HTR-8/SVneo (cell line): Measurements from ENCODE around the gene OR2AG2.
"Not testable (repeated sequence)": the region's sequence is repeated elsewhere in the genome, so short reads cannot be mapped to it uniquely, and the experiment has no call there.

Experiments
- DNase-seq: peaks from one replicate; pipeline ENCODE4 v3.0.0; 2011; ENCODE audit warnings: low spot score, mixed read lengths; ENCODE audit not compliant: insufficient read length
- FAIRE-seq: peaks from 2 replicates; lab custom pipeline; 2011; peaks lifted over from hg19 to GRCh38; lab: Jason Lieb, UNC

The OR2AG2 gene

GRCh38 chr11:6771926-6772893, at the start of gene OR2AG2:
Gene OR2AG2 (minus strand): TSS chr11:6771976. CDS start chr11:6768957, 3,019 bp downstream.
- FAIRE-seq (no peak), DNase-seq (no peak)

- no peak for DNase-seq
- FAIRE-seq, result no peak
Measured at GRCh38 chr11:6818967-6819366, 47.2 kb upstream of the OR2AG2 start.

- DNase-seq, result no peak
- no peak for FAIRE-seq
Measured at GRCh38 chr11:6817694-6818093, 45.9 kb upstream of the OR2AG2 start.

GRCh38 chr11:6813656-6814055, 41.9 kb upstream of the OR2AG2 start:
- DNase-seq (no peak), FAIRE-seq (no peak)

GRCh38 chr11:6812390-6813005, 40.7 kb upstream of the OR2AG2 start:
- DNase-seq (peak; percentile 23), FAIRE-seq (no peak)

- not testable (repeated sequence) for DNase-seq, FAIRE-seq
Measured at GRCh38 chr11:6801075-6801474, 29.3 kb upstream of the OR2AG2 start.

GRCh38 chr11:6799402-6799801, 27.6 kb upstream of the OR2AG2 start, which contains the start of gene OR6A2:
Gene OR6A2 (minus strand): TSS chr11:6799689. CDS start chr11:6795708, 3,981 bp downstream.
- no peak for FAIRE-seq
- no peak for DNase-seq

- FAIRE-seq (no peak), DNase-seq (no peak)
Measured at GRCh38 chr11:6794639-6795038, 22.9 kb upstream of the OR2AG2 start.

GRCh38 chr11:6790546-6790945, 18.8 kb upstream of the OR2AG2 start:
- DNase-seq (no peak), FAIRE-seq (no peak)

GRCh38 chr11:6782720-6783119, 10.9 kb upstream of the OR2AG2 start, which contains the start of gene OR2AG1:
Gene OR2AG1 (plus strand): TSS chr11:6783020. CDS start chr11:6785038, 2,018 bp downstream.
- FAIRE-seq (no peak), DNase-seq (no peak)

- DNase-seq, result no peak
- FAIRE-seq, result no peak
Measured at GRCh38 chr11:6780829-6781228, 9.1 kb upstream of the OR2AG2 start.

- FAIRE-seq (no peak), DNase-seq (no peak)
Measured at GRCh38 chr11:6778518-6778917, 6.7 kb upstream of the OR2AG2 start.

GRCh38 chr11:6757373-6757967, 14.3 kb downstream of the OR2AG2 start:
- DNase-seq, result peak; percentile 22
- FAIRE-seq, result no peak

GRCh38 chr11:6755953-6756347, 15.8 kb downstream of the OR2AG2 start:
- DNase-seq (no peak), FAIRE-seq (no peak)

GRCh38 chr11:6755303-6755952, 16.3 kb downstream of the OR2AG2 start:
- DNase-seq, result peak; percentile 45
- no peak for FAIRE-seq

GRCh38 chr11:6747097-6747668, 24.6 kb downstream of the OR2AG2 start:
- no peak for DNase-seq
- no peak for FAIRE-seq

GRCh38 chr11:6746626-6747025, 25.1 kb downstream of the OR2AG2 start:
- no peak for DNase-seq

GRCh38 chr11:6746086-6746618, 25.6 kb downstream of the OR2AG2 start:
- DNase-seq (no peak), FAIRE-seq (no peak)

More at GRCh38 chr11:6746626-6747025, 25.1 kb downstream of the OR2AG2 start:
- no peak for FAIRE-seq

- FAIRE-seq, result no peak
- DNase-seq, result no peak
Measured at GRCh38 chr11:6745465-6746015, 26.2 kb downstream of the OR2AG2 start.
